ENCODE data around the gene TPRA1.

DNA sequence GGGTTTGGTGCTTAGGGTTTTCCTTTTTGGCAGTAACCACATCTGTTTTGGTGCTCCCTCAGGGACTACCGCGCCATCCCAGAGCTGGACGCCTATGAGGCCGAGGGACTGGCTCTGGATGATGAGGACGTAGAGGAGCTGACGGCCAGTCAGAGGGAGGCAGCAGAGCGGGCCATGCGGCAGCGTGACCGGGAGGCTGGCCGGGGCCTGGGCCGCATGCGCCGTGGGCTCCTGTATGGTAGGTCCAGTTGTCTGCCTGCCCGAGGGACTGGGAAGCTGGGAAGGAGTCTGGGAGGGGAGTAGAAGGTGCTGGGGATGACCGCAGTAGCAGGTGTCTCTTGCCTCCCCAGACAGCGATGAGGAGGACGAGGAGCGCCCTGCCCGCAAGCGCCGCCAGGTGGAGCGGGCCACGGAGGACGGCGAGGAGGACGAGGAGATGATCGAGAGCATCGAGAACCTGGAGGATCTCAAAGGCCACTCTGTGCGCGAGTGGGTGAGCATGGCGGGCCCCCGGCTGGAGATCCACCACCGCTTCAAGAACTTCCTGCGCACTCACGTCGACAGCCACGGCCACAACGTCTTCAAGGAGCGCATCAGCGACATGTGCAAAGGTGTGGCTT is 14.1 kb upstream of the TPRA1 start:
- TF ChIP-seq, protein P1, sequence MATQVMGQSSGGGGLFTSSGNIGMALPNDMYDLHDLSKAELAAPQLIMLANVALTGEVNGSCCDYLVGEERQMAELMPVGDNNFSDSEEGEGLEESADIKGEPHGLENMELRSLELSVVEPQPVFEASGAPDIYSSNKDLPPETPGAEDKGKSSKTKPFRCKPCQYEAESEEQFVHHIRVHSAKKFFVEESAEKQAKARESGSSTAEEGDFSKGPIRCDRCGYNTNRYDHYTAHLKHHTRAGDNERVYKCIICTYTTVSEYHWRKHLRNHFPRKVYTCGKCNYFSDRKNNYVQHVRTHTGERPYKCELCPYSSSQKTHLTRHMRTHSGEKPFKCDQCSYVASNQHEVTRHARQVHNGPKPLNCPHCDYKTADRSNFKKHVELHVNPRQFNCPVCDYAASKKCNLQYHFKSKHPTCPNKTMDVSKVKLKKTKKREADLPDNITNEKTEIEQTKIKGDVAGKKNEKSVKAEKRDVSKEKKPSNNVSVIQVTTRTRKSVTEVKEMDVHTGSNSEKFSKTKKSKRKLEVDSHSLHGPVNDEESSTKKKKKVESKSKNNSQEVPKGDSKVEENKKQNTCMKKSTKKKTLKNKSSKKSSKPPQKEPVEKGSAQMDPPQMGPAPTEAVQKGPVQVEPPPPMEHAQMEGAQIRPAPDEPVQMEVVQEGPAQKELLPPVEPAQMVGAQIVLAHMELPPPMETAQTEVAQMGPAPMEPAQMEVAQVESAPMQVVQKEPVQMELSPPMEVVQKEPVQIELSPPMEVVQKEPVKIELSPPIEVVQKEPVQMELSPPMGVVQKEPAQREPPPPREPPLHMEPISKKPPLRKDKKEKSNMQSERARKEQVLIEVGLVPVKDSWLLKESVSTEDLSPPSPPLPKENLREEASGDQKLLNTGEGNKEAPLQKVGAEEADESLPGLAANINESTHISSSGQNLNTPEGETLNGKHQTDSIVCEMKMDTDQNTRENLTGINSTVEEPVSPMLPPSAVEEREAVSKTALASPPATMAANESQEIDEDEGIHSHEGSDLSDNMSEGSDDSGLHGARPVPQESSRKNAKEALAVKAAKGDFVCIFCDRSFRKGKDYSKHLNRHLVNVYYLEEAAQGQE (IDR thresholded peaks at IDR 0.05; ENCODE audit: borderline replicate concordance), result no peak
- TF ChIP-seq, protein P1 (CRISPR knock-in tag; IDR thresholded peaks at IDR 0.05; ENCODE audit: low read depth), result no peak
- no peak for TF ChIP-seq RNF2 (IDR thresholded peaks at IDR 0.05)
